Colonic mucosa (tissue), 4 donors: ENCODE data around the gene CAMTA1. TPM values are rescaled to one million over a fixed set of nuclear protein-coding genes. Genes with fewer than 3 reads are reported as not detected.

Experiments
- DNase-seq: peaks from one replicate; pipeline ENCODE4 v3.0.0-alpha.2; 2020
- H3K27ac ChIP-seq: fragments of 200-600 bp; one replicate; pipeline ENCODE4 v1.8.0; 2021
- H3K27me3 ChIP-seq: fragments of 200-600 bp; one replicate; pipeline ENCODE4 v1.8.0; 2021
- H3K36me3 ChIP-seq: fragments of 200-600 bp; one replicate; pipeline ENCODE4 v1.8.0; 2021
- H3K4me1 ChIP-seq: fragments of 200-600 bp; one replicate; pipeline ENCODE4 v1.8.0; 2021; ENCODE audit warnings: mild to moderate bottlenecking
- H3K4me3 ChIP-seq: fragments of 200-600 bp; one replicate; pipeline ENCODE4 v1.8.0; 2021
- H3K9ac ChIP-seq, 2 donors: one replicate each; pipeline ENCODE4 v1.7.0; 2013; ENCODE audit warnings: control low read depth in 2 of 2, low read depth in 2 of 2, low read length in 2 of 2
- H3K9me3 ChIP-seq: fragments of 200-600 bp; one replicate; pipeline ENCODE4 v1.8.0; 2021
- CTCF ChIP-seq: fragments of 200-600 bp; IDR thresholded peaks from one replicate; pipeline ENCODE4 v1.8.0; 2022; ENCODE audit warnings: antibody characterized with exemption, mild to moderate bottlenecking
- intact Hi-C: fragments of 100-400 bp; cut with DNase I; formaldehyde crosslinking; loops from one replicate; pipeline ENCODE4 v1.14.1; 2022
- total RNA-seq, 2 donors: library from RNA; stranded (reverse); fragmentation: NEBNext Ultra II Directional in 1 of 2; extraction: Animal tissue kit (Norgen Biotek cat#: 25700) in 1 of 2; gene quantifications; one replicate each; pipeline ENCODE4 v1.2.1, GENCODE V29; 2021
- donor health status: healthy.
- donor health status: DM: no; HTN: no; CAD: no.
- donor health status: DM: no; HTN: no; CAD: no.

Gene CAMTA1
- total RNA-seq, 2 donors from 2014 or later = 76.8 to 92.8 TPM

GRCh38 chr1:7298749-7299151 lies 513.5 kb downstream of the CAMTA1 start:
- peak; percentile 16 for DNase-seq
- H3K27me3 ChIP-seq = no peaks in the 10 kb centered on the region
- no peaks in the 10 kb centered on the region for H3K36me3 ChIP-seq
- H3K4me1 ChIP-seq = no peaks in the 10 kb centered on the region
- no peak overlapping the region for H3K4me3 ChIP-seq
- intact Hi-C loops = no loop called here
- peak overlapping the region; percentile 45 for H3K27ac ChIP-seq
- TF ChIP-seq CTCF = no peak
- peak overlapping the region in 1 of 2 donors; percentile 21 for H3K9ac ChIP-seq
- no peaks in the 10 kb centered on the region for H3K9me3 ChIP-seq

DNA sequence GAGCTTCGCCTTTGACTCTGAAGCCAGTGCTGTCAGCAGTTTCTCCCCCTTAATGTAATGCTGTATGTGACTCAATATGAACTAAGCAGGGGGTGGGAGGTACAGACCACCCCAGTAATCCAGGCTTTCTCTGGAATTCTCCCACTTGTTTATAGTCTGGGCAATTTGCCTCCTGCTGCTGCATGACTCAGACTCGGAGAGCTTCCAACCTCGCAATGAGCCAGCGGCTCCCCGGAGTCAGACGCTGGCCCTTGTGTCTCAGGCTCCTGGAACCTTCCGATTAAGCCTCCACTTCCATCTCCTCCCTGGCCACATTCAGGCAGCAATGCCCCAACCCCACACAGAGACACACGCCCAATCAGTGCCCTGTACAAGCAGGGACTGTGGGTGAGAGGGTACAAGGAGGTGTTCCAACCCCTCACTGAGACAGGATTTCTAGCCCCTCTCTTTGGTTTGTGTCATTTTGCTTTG lies 514.1 kb downstream of the CAMTA1 start:
- intact Hi-C loops = no loop called here
- Histone ChIP-seq H3K9me3 (no peaks in the 10 kb centered on the region), H3K36me3 (no peaks in the 10 kb centered on the region), H3K27me3 (no peaks in the 10 kb centered on the region), H3K27ac (peak overlapping the region; percentile 64), H3K4me1 (no peaks in the 10 kb centered on the region), H3K4me3 (no peak overlapping the region), H3K9ac (peak overlapping the region in 1 of 2 donors; percentile 43)
- TF ChIP-seq CTCF = no peak
- peak; percentile 48 for DNase-seq

DNA sequence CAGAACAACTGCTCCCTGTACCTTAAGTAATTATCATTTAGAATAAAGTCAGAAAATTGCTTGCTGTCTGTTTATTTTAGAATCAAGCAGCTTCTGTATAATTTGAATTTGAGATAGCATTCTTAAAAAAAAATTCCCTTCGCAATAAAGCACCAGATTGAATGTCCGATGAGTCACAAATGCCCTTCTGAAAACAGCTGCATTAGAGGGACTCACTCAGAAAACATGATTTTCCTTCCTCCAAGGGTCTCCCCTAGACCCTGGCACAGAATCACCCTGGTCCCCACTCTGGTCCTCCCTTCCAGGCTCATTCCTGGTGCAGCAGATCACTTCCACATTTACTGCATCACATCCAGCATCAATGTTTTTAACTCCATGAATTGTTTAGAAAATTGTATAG lies 514.7 kb downstream of the CAMTA1 start:
- H3K9me3 ChIP-seq = no peaks in the 10 kb centered on the region
- H3K4me3 ChIP-seq = no peak overlapping the region
- H3K27ac ChIP-seq = peak overlapping the region; percentile 64
- TF ChIP-seq CTCF = no peak
- H3K36me3 ChIP-seq = no peaks in the 10 kb centered on the region
- H3K27me3 ChIP-seq = no peaks in the 10 kb centered on the region
- no peak overlapping the region for H3K9ac ChIP-seq
- peak; percentile 16 for DNase-seq
- no peaks in the 10 kb centered on the region for H3K4me1 ChIP-seq
- intact Hi-C loops = no loop called here

DNA sequence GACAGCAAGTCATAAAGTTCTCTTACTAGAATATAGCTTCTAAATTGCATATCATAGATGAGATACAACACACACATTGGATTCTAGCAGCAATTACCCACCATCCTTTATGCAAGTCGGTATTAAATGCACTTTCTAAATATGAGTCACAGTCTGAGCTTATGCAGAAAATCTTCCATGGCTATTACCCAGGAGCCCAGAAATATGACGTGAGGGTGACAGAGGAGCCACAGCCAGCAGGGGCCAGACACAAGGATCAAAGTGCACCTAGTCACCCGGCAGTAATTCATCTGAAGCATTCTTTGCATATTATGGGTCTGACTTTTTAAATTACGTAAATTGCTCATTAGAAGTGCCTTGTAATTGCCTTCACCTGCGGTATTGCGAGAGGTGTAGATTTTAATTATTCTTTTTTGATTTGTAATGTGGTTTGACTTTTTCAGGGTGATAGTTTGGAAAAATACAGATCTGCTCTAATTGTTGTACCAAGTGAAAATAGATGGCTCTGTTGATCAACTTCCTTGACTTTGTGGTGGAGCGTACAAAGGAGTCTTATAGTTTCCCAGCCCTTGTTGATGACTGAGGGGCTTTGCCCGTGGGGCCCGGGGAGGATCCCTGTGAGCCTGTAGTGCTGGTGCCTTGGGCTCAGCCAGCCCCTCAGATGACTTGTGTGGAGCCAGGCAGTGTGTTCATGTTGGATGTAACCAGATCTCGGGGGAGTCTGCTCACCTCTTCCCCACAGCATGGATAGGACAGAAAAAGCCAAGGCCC lies 515.8 kb downstream of the CAMTA1 start:
- Histone ChIP-seq H3K9ac (no peak overlapping the region), H3K4me3 (no peak overlapping the region), H3K27me3 (no peaks in the 10 kb centered on the region), H3K36me3 (no peaks in the 10 kb centered on the region), H3K4me1 (no peaks in the 10 kb centered on the region), H3K9me3 (no peaks in the 10 kb centered on the region), H3K27ac (peak overlapping the region; percentile 15)
- intact Hi-C loops = no loop called here
- DNase-seq = peak; percentile 26
- TF ChIP-seq CTCF = no peak

GRCh38 chr1:7301664-7301981 lies 516.4 kb downstream of the CAMTA1 start:
- peak; percentile 7 for DNase-seq
- Histone ChIP-seq H3K9me3 (no peaks in the 10 kb centered on the region), H3K27me3 (no peaks in the 10 kb centered on the region), H3K9ac (no peak overlapping the region), H3K4me3 (no peak overlapping the region), H3K36me3 (no peaks in the 10 kb centered on the region), H3K4me1 (no peaks in the 10 kb centered on the region), H3K27ac (no peak overlapping the region)
- intact Hi-C loops = no loop called here
- no peak for TF ChIP-seq CTCF
